Measurements from ENCODE around the gene OGFOD2.

GRCh38 chr12:122998316-122998715 is 23.3 kb downstream of the OGFOD2 start:
- TF ChIP-seq CTCF (IDR thresholded peaks at IDR 0.05) (no peak), POLR2A (IDR thresholded peaks at IDR 0.05) (no peak)
